Panc1 (cell line): Measurements from ENCODE around the gene RBPMS2.

Source experiments
- CTCF ChIP-seq: fragments of 450-650 bp; IDR thresholded peaks from 2 replicates; pipeline ENCODE4 v1.5.1; 2017; ENCODE audit warnings: mild to moderate bottlenecking
- REST ChIP-seq, 2 experiments: IDR thresholded peaks; 2 replicates each; pipeline ENCODE4 v1.6.1; 2011 to 2012; ENCODE audit warnings: low read depth in 2 of 2, control low read depth in 1 of 2, low read length in 1 of 2, mild to moderate bottlenecking in 1 of 2, moderate library complexity in 1 of 2; ENCODE audit not compliant: insufficient read depth in 1 of 2
- SIN3A ChIP-seq: IDR thresholded peaks from 2 replicates; pipeline ENCODE4 v1.6.1; 2012; ENCODE audit warnings: low read depth, mild to moderate bottlenecking, low read length, moderate library complexity, borderline replicate concordance; ENCODE audit not compliant: insufficient read depth

DNA sequence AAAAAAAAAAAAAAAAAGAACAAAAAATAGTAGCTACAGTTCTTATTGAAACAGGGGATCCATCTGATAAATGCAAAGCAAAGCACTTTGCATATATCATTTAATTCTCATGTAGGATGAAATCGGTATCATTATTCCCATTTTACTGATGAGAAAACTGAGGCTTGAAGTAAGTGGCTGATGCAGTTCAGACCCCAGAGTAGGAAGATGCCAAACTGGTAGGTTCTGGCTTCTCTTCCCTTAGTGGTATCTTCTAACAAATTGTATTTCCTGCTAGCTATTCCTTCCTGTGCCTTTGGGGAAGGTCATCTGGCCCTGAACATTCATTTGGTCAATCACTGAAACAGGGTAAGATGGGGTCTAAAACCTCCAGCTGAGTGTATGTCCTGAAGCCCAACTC lies 28.1 kb upstream of the RBPMS2 start:
- TF ChIP-seq CTCF (no peak), SIN3A (no peak), REST (IDR thresholded peaks at IDR 0.05; ENCODE audit: insufficient read depth in 1 of 2, low read depth in 2 of 2, low read length in 1 of 2) (no peak)
